AG09309 (cell line): ENCODE results near the gene ZWINT.

Source experiments
- DNase-seq: peaks from one replicate; pipeline ENCODE4 v3.0.0-alpha.2; 2010; ENCODE audit warnings: low read depth
- H3K4me3 ChIP-seq: 2 replicates; pipeline ENCODE4 v1.5.1; 2011; ENCODE audit warnings: mild to moderate bottlenecking, low read depth, low read length, moderate library complexity; ENCODE audit not compliant: control insufficient read depth
- CTCF ChIP-seq: IDR thresholded peaks from 2 replicates; pipeline ENCODE4 v1.5.1; 2011; ENCODE audit warnings: mild to moderate bottlenecking, low read depth, low read length, inconsistent platforms; ENCODE audit not compliant: insufficient read depth, control insufficient read depth; ENCODE audit errors: missing control alignments

ZWINT gene

GRCh38 chr10:56351909-56352630 is 9.0 kb downstream of the ZWINT start:
- no peak for DNase-seq
- H3K4me3 ChIP-seq: no peak overlapping the region
- no peak for TF ChIP-seq CTCF

- no peak for DNase-seq
- no peak overlapping the region for H3K4me3 ChIP-seq
- no peak for TF ChIP-seq CTCF
These were observed 11.4 kb downstream of the ZWINT start for GRCh38 chr10:56349611-56350010.

GRCh38 chr10:56348101-56348500 is 13.0 kb downstream of the ZWINT start:
- no peak for DNase-seq
- H3K4me3 ChIP-seq: no peak overlapping the region
- TF ChIP-seq CTCF: no peak

- no peak overlapping the region for H3K4me3 ChIP-seq
- no peak for TF ChIP-seq CTCF
- DNase-seq: no peak
These were observed 14.1 kb downstream of the ZWINT start for GRCh38 chr10:56346845-56347415.

- DNase-seq: no peak
- TF ChIP-seq CTCF: no peak
- H3K4me3 ChIP-seq: no peak overlapping the region
These were observed 19.4 kb downstream of the ZWINT start for GRCh38 chr10:56341612-56342011.

GRCh38 chr10:56329961-56330360 is 31.1 kb downstream of the ZWINT start:
- H3K4me3 ChIP-seq: no peak overlapping the region
- DNase-seq: no peak
- no peak for TF ChIP-seq CTCF
